Measurements from ENCODE around the gene IFNL4.
"Not testable (repeated sequence)": the region's sequence is repeated elsewhere in the genome, so short reads cannot be mapped to it uniquely, and the experiment has no call there.

The IFNL4 gene

GRCh38 chr19:39254531-39255345 lies 6.1 kb upstream of the IFNL4 start:
- no peak for DNase-seq

GRCh38 chr19:39253374-39254149 lies 4.9 kb upstream of the IFNL4 start:
- no peak for DNase-seq

- DNase-seq = no peak
These were observed 3.8 kb upstream of the IFNL4 start for GRCh38 chr19:39252458-39252857.

- no peak for DNase-seq
These were observed 3.2 kb upstream of the IFNL4 start for GRCh38 chr19:39251846-39252245.

- no peak for DNase-seq
These were observed 2.4 kb upstream of the IFNL4 start for GRCh38 chr19:39251081-39251480.

- peak; percentile 63 for DNase-seq
These were observed 673 bp downstream of the IFNL4 start for GRCh38 chr19:39247701-39248664.

- DNase-seq = peak; percentile 63
These were observed 1.5 kb downstream of the IFNL4 start for GRCh38 chr19:39246951-39247669.

- not testable (repeated sequence) for DNase-seq
These were observed 3.5 kb downstream of the IFNL4 start for GRCh38 chr19:39245166-39245565.

- not testable (repeated sequence) for DNase-seq
These were observed 4.1 kb downstream of the IFNL4 start, which contains the start of gene IFNL3 for GRCh38 chr19:39244410-39245100. IFNL3 (minus strand) TSS chr19:39245006; CDS start chr19:39244967, 39 bp downstream.

- DNase-seq = not testable (repeated sequence)
These were observed 4.9 kb downstream of the IFNL4 start for GRCh38 chr19:39243741-39244140.

GRCh38 chr19:39240421-39240820 lies 8.2 kb downstream of the IFNL4 start:
- DNase-seq = no peak

GRCh38 chr19:39238944-39239343 lies 9.7 kb downstream of the IFNL4 start:
- DNase-seq = no peak

- no peak for DNase-seq
These were observed 10.4 kb downstream of the IFNL4 start for GRCh38 chr19:39238209-39238608.

- peak; percentile 78 for DNase-seq
These were observed 11.2 kb downstream of the IFNL4 start for GRCh38 chr19:39237200-39238184.

- no peak for DNase-seq
These were observed 12.1 kb downstream of the IFNL4 start for GRCh38 chr19:39236527-39236926.

- no peak for DNase-seq
These were observed 15.9 kb downstream of the IFNL4 start for GRCh38 chr19:39232708-39233107.

- no peak for DNase-seq
These were observed 18.4 kb downstream of the IFNL4 start for GRCh38 chr19:39230096-39230764.

- DNase-seq = no peak
These were observed 23.7 kb downstream of the IFNL4 start for GRCh38 chr19:39224910-39225309.

GRCh38 chr19:39223703-39224279 lies 24.9 kb downstream of the IFNL4 start:
- DNase-seq = peak; percentile 67
